GM21528 (cell line): Measurements from ENCODE around the gene YEATS2.

ENCODE experiments used
- ATAC-seq: cut with Tn5 transposase; IDR thresholded peaks from one replicate; pipeline ENCODE4 v1.9.1; 2021; ENCODE audit warnings: mild to moderate bottlenecking, moderate library complexity; ENCODE audit not compliant: unreplicated experiment, low FRiP score

Gene YEATS2

DNA sequence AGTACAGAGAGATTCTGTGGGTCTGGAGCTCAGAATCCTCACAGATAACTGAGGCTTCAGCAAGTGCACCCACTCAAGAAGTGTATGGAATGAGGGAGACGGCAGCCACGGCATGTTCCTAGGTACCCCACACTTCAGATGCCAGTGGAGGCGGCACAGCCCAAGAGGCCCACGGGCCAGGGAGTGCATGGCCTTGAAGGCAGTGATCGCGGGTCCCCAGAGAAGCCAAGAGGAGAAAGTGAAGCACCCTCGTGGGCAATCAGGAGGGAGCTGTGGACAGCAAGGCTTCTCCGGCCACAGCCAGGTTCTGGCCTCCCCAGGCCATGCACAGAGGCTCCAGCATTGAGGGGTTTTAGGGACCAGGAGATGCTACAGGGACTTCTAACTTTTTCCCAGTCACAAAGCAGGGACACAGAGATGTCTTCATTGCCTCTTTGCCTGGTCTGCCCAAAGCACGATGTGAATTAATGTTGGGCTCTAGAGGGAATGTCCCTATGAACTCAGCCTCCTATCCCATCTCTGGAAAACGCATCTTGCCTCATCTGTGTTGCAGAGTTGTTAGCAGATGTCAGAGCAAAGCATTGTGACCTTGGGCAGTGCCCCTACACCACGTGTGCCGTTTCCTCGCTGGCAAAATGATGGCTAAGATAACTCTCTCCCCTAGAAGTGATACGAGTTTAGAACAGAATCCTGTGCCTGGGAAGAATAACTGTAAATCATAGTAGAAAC, 130.4 kb downstream of the YEATS2 start:
- no peak for ATAC-seq

DNA sequence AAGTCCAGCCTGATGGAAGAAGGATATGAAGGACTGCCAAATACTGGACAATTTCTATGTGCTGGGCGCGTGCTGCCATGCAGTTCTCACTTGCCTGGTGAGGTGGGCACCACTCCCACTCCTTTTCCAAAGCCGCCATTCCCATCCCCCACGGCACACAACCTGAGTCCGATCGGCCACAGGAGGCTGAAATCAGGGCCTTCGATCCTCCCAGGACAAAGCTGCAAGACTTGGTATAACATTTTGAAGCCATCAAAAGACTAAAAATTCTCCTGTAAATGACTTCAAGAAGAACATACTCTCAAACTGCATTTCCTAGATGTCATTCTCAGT, 130.9 kb downstream of the YEATS2 start:
- ATAC-seq = no peak

DNA sequence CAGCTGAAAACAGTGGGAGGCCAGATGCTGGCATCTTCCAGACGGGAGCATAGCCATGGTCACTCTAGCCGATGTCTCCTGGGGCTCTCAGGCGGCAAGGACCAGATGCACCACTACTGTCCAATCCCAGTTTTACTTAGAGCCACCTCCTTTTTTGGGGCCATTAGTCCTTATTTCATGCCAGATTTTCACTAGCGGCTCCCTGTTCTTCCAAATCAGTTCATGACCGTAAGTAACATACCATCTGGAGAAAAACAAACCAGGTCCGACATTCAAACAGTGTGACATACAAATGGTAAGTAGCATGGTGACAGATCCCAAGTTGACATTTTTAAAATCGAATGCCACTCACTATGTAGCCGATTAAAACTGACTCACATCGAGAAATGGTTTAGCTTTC, 131.9 kb downstream of the YEATS2 start:
- ATAC-seq = no peak

DNA sequence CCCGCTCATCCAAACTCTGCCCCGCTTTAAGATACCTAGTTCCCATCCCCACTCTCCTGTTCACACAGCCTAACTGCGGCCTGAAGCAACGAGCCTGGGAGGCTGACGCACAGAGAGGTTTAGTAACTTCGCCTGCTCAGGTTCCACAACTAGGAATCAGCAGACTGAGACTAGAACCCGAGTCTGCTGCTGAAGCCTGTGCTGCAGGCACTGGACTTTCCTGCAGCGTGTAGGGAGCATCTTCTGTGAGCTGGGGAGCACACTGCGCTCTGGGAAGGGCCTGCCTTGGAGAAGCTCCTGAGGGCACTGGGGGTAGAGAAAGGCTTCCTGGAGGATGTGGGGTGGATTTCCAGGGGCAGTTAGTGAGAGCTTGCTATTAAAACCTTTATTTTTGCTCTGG, 132.6 kb downstream of the YEATS2 start:
- ATAC-seq = no peak

DNA sequence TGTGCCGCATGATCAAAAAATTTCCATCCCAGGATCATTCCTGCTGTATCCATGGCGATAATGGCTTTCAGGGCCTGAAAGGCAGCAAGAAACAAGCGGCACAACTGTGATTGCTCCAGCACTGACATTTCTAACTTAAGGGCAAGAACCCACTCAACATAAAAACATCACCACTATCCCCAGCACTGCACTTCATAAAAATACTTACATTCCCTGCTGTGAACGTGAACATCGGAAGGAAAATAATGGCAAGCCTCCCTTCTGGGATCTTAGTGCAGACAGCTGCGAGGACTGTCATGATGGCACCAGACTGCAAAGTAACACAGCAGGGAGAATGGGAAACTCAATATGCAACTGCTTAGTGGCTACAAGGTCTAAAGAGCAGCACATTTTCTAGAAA, 135.9 kb downstream of the YEATS2 start:
- no peak for ATAC-seq

DNA sequence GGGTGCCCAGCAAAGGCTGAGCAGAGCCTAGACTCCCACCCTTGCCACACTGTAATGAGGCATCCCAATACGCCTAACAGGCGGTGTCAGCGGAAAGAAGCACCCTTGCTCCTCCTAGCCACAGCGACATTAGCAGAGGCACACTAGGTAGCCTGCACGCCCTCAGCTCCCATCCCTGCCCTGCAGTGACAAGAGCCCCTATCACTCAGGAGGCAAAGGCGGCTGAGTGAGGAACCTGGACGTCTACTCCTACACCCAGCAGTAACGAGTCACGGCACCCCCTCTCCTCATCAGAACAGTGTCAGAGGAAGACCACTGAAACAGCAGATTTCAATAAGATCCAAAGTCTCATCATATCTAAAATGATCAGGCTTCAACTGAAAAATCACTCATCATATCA, 139.8 kb downstream of the YEATS2 start:
- no peak for ATAC-seq

DNA sequence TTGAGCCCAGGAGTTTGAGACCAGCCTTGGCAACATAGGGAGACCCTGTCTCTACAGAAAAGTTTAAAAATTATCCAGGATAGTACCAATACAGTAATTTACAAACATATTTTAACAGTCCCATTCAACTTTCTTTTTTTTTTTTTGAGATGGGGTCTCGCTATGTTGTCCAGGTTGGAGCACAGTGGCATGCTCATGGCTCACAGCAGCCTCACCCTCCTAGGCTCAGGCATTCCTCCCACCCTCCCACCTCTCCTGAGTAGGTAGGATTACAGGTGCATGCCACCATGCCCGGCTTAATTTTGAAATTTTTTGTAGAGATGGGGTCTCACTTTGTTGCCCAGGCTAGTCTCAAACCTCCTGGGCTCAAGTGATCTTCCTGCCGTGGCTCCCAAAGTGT, 140.3 kb downstream of the YEATS2 start:
- no peak for ATAC-seq

DNA sequence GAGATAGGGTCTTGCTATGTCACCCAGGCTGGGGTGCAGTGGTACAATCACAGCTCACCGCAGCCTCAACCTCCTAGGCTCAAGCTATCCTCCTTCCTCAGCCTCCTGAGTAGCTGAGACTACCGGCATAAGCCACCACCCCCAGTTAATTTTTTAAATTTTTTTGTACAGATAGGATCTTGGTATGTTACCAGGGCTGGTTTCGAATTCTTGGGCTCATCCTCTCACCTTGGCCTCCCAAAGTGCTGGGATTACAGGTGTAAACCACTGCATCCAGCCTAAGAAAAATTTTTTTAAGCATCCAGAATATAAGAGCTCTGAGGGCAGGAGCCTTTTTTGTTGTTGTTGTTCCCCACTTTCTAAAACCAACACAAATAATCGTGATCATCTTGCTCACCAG, 142.2 kb downstream of the YEATS2 start:
- no peak for ATAC-seq

DNA sequence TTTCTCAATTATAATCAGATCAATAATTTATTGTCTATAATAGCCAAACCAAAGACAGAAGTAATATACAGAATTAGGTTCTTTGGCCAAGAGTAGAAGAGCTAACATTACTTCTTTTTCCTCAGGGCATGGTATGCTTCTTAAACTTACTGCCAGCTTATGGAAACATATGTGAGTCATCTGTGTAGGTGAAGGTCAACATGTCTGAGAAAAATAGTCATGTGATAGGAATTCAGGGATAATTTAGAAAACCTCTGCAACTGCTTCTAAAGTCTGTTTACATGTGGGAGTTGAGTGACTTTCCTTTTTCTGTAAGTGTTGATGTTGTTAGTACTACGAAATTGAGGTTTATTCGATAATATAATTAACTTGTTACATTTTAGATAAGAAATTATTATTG, 147.0 kb downstream of the YEATS2 start:
- no peak for ATAC-seq

DNA sequence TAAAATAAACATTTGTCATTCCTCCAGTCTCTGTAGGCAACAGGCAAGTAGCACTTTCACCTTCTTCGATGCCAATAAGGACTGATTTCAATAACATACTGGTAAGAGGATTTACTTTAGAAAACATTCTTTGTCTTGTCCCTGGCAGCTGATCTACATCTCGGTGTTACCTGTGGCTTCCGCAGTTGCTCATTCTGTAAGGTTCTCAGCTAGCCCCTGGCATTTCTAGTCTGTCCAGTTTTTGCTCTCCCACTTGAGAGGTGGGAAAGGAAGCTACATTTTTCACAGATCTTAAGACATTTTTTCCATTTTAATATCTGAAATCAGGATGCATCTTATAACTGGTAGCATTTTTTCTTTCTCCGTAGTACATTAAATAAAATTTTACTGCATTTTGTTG, 147.5 kb downstream of the YEATS2 start:
- no peak for ATAC-seq

DNA sequence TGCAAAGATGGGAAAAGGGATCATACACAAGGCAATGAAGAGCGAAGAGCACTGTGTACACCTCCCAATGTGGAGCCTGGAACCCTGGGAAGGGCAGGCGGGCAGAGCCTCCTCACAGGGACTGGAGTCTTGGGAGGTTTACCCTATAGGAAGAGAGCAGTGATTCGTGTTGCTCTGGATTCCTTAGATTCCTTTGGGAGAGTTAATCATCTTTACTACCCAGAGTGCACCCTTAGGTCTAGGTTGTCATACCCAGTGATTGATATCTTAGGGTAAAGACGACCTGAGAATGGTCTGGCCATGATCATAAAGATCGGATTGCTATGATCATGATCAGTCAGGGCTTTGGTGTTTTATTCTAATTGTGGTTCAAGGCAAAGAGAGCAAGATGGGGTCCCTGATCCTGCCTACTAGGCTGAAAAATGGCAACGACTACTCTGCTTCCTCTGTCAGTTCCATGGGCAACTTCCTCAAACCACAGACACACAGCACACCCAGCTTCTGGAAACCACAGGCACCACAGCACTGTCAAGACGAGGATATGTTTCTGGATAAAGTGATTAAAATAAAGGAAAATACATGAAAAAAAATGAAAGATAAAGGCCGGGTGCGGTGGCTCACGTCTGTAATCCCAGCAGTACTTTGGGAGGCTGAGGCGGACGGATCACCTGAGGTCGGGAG, 148.2 kb downstream of the YEATS2 start:
- no peak for ATAC-seq

DNA sequence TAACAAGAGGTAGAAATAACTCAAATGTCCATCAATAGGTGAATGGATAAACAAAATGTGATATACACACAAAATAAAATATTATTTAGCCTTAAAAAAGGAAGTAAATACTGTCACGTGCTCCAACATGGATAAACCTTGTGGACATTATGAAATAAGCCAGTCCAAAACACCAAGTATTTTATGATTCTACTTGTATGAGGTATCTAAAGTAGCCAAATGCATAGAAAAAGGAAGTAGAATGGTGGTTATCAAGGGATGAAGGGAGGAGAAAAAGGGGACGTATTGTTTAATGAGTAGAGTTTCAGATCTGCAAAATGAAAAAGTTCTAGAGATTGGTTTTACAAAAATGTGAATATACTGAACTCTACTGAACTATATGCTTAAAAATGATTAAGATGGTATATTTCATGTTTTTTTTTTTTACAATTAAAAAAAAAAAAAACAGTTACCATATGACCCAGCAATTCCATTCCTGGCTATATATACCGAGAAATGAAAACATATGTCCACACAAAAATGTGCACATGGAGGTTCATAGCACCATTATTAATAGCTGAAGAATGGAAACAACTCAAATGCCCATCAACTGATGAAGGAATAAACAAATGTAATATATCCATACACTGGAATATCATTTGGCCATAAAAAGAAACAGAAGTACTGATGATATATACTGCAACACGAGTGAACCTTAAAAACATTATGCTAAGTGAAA, 156.9 kb downstream of the YEATS2 start:
- no peak for ATAC-seq

DNA sequence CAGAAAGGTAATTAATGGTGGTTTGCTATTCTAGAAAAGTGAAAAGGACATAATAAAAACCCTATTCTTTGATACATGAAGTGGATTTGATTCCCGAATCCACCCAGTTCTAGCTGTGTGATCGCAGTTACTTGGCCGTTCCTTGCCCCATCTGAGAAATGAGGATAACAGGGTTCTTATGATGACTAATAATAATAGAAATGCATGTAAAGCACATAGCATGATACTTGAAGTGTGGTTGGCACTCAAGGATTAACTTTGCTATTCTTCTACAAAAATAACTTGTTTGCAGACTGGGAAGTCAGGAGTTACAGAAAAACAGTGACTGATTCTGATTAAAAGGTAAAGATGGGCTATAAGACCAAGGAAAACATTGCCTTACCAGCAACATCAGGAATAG, 160.3 kb downstream of the YEATS2 start:
- ATAC-seq = no peak
